A673 (cell line): ENCODE measurements around the gene BAIAP3.

Source experiments
- CTCF ChIP-seq: fragments of 300-800, 200-600 bp; sonication (generic); conservative IDR thresholded peaks from 2 replicates; pipeline ENCODE4 v1.5.1; 2017; ENCODE audit warnings: low read depth, mild to moderate bottlenecking, antibody characterized with exemption, low read length, moderate library complexity, mixed read lengths
- EZH2 ChIP-seq: fragments of 200-600 bp; sonication (generic); IDR thresholded peaks from 2 replicates; pipeline ENCODE4 v1.6.1; 2017; ENCODE audit warnings: borderline replicate concordance, low read depth, mild to moderate bottlenecking, mixed read lengths, antibody characterized with exemption, low read length; ENCODE audit not compliant: poor library complexity, severe bottlenecking

DNA sequence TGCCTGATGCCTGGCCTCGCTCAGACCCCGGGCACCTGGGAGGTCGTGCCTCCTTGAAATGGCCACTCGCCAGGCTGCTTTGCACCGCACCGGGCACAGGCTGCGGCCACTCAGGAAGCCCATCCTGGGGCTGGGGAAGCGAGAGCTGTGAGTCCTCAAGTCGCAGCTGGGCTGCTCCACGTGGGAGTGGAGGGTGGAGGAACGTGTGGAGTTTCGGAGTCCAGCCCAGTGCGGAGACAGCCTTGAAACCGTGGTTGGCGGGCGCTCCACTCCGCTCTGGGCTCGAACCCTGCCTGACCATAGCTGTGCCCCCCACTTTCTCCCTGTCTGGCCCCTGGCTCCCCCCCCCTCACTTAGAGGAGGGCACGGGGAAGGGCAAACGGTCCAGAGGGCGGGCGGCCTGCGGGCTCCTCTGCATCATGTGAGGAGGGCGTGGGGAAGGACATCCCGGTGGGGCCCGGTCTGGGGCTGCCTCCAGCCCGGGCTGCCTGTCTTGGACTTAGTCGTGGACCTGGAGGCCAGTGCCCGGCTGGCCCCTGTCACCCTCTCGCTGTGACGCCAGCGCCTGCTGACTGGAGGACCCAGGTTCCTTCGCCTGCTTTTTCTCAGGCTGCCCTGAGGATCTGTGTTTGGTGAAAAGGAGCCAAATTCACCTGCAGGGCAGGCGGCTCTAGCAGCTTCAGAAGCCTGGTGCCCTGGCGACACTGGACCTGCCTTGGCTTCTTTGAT, 21.5 kb upstream of the BAIAP3 start:
- no peak for TF ChIP-seq CTCF
- no peak for TF ChIP-seq EZH2
